HG02588 (cell line): ENCODE measurements around the gene IL15RA.
"Not testable (repeated sequence)": the region's sequence is repeated elsewhere in the genome, so short reads cannot be mapped to it uniquely, and the experiment has no call there.

Experiments used
- ATAC-seq: cut with Tn5 transposase; IDR thresholded peaks from one replicate; pipeline ENCODE4 v1.9.1; 2021; ENCODE audit warnings: mild to moderate bottlenecking, moderate library complexity; ENCODE audit not compliant: unreplicated experiment

The IL15RA gene

GRCh38 chr10:5970527-5970926, 6.8 kb downstream of the IL15RA start:
- ATAC-seq, result no peak

GRCh38 chr10:5970066-5970465, 7.3 kb downstream of the IL15RA start:
- no peak for ATAC-seq

- no peak for ATAC-seq
These were observed 8.5 kb downstream of the IL15RA start for GRCh38 chr10:5968681-5969453.

GRCh38 chr10:5968037-5968680, 9.2 kb downstream of the IL15RA start:
- ATAC-seq, result no peak

- ATAC-seq, result no peak
These were observed 12.1 kb downstream of the IL15RA start for GRCh38 chr10:5965266-5965665.

- ATAC-seq, result no peak
These were observed 12.6 kb downstream of the IL15RA start for GRCh38 chr10:5964736-5965135.

- no peak for ATAC-seq
These were observed 13.8 kb downstream of the IL15RA start for GRCh38 chr10:5963591-5963990.

- ATAC-seq, result no peak
These were observed 14.3 kb downstream of the IL15RA start for GRCh38 chr10:5963071-5963470.

GRCh38 chr10:5962358-5962940, 14.9 kb downstream of the IL15RA start:
- ATAC-seq, result not testable (repeated sequence)

GRCh38 chr10:5961405-5962100, 15.8 kb downstream of the IL15RA start:
- no peak for ATAC-seq

- not testable (repeated sequence) for ATAC-seq
These were observed 16.4 kb downstream of the IL15RA start for GRCh38 chr10:5960973-5961275.

- no peak for ATAC-seq
These were observed 17.0 kb downstream of the IL15RA start for GRCh38 chr10:5960070-5960972.

- ATAC-seq, result no peak
These were observed 17.7 kb downstream of the IL15RA start for GRCh38 chr10:5959581-5960069.

GRCh38 chr10:5959142-5959541, 18.2 kb downstream of the IL15RA start:
- ATAC-seq, result no peak

GRCh38 chr10:5958675-5959074, 18.7 kb downstream of the IL15RA start:
- no peak for ATAC-seq

- ATAC-seq, result no peak
These were observed 19.3 kb downstream of the IL15RA start for GRCh38 chr10:5958077-5958476.

- ATAC-seq, result no peak
These were observed 21.0 kb downstream of the IL15RA start for GRCh38 chr10:5956146-5956936.

- ATAC-seq, result no peak
These were observed 23.7 kb downstream of the IL15RA start for GRCh38 chr10:5953676-5954075.

GRCh38 chr10:5952731-5953385, 24.5 kb downstream of the IL15RA start:
- ATAC-seq, result no peak
